ENCODE measurements around the gene CHCHD6.

The CHCHD6 gene

GRCh38 chr3:126870608-126871210 is 166.7 kb downstream of the CHCHD6 start:
- DNase-seq, result no peak

GRCh38 chr3:126872701-126873342 is 168.8 kb downstream of the CHCHD6 start:
- DNase-seq, result no peak

DNA sequence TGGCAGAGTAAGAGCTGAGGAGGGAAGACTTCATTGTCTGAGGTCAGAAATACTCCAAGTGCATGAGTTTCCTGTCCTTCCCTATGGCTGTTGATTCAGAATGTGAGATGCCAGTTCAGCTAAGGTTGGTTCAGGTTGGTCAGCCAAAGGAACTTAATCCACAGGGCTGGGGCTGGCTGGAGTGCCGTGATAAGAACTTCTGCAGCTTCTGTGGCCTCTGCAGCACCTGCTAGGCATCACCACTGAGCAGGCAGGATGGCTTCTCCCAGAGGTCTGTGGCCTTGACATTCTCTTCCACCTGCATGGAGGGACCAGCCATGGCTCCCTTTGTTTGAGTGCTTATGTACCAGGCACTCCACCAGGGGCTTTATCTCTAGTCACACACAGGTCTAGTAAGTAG is 169.4 kb downstream of the CHCHD6 start:
- DNase-seq, result no peak

DNA sequence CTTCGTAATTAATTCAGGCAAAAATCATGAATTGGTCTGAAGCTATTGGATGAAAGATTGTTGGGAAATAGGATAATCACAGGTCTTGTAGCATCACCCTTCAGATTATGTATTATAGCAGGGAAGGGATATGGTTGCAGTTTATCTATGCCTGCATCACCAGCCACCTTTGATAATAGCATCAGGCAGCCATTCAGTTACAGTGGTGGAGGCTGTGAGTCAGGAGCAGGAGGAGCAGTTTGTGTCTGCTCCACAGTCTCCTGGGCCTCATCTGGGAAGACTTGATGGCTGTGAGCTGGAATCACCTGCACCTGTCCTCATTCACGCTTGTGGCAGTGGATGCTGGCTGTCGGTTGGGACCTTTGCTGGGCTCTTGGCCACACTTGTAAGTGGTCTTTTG is 174.6 kb downstream of the CHCHD6 start:
- DNase-seq, result no peak

DNA sequence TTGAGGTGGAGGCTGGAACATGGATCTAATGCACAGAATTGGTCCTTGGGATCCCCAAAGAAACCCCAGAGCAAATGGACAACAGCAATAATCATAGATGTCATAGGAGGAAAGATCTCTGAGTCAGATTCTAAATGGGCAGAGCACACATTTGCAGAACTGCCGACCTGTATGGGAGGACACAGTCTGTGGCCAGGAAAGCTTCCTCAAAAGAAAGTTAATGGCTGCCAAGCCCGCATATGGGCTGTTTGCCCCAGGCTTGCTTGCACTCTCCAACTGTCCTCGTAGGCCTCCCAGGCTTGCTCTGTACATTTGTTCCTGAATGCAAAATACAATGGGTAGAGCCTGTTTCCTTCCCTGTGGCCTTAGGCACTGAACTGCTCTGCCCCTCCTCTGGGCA is 176.9 kb downstream of the CHCHD6 start:
- DNase-seq, result no peak

GRCh38 chr3:126881861-126882260 is 177.8 kb downstream of the CHCHD6 start:
- no peak for DNase-seq

DNA sequence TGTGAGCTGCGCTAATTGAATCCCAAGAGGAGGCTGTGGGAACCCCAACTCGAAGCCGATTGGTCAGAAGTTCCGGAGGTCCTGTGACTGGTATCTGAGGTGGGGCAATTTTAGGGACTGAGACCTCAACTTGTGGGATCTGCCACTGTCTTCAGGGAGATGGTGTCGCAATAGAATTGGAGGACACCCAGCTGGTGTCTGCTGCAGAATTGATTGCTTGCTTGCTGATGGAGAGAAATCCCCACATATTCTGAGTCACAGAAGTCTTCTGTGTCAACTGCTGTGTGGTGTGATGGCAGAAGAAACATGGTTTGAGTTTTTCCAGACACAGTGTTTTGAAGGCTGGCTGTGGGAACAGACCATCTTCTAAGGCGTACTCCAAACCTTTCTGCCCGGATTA is 179.2 kb downstream of the CHCHD6 start:
- no peak for DNase-seq

DNA sequence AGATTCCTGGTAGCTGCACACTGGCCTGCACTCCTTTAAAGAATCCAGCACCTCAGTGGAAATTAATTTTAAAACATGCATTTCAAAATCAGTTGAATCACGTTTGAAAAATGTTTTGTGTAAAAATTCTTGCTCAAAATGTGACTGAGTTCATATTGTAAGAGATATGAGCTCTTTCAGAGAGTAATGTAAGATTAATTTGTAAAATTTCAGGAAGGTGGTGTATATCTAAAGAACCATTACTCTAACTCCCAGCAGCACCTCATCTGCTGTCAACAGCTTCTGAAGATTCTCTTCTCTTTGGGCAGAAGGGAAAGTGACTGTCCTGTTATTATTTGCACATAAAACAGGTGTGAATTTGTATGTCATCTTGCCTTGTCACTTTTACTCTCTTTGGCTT is 181.4 kb downstream of the CHCHD6 start:
- DNase-seq, result no peak

- no peak for DNase-seq
Observed at GRCh38 chr3:126886217-126886616, 182.2 kb downstream of the CHCHD6 start.

- no peak for DNase-seq
Observed at GRCh38 chr3:126887686-126888085, 183.6 kb downstream of the CHCHD6 start.

DNA sequence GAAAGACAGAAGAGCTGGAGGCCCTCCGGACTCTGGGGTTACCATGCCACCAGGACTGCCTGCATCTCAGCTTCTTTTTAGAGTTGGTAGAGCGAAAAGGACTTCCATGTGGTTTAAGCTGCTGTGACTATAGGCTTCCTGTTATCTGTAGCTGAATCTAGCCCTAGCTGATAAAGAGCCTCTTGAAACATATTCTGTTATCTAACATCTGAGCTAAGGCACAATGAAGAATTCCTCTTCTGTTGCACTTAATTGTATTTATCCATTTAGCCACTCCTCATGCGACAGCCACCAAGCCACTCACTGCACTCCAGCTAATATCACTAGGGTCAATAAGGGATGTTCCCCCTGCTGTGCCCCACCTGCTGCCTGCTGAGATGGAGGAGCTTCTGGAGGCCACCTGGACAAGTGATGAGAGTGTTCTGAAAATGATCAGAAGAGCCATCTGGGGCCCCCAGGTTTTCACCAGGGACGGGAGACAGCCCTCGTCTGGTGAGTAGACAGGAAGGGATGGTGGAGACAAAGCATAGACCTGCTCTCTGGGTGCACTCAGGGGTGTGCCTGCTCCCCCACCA is 184.2 kb downstream of the CHCHD6 start:
- no peak for DNase-seq

- no peak for DNase-seq
Observed at GRCh38 chr3:126889276-126890201, 185.5 kb downstream of the CHCHD6 start.

- DNase-seq, result no peak
Observed at GRCh38 chr3:126891141-126891540, 187.1 kb downstream of the CHCHD6 start.

- no peak for DNase-seq
Observed at GRCh38 chr3:126891791-126892190, 187.8 kb downstream of the CHCHD6 start.

DNA sequence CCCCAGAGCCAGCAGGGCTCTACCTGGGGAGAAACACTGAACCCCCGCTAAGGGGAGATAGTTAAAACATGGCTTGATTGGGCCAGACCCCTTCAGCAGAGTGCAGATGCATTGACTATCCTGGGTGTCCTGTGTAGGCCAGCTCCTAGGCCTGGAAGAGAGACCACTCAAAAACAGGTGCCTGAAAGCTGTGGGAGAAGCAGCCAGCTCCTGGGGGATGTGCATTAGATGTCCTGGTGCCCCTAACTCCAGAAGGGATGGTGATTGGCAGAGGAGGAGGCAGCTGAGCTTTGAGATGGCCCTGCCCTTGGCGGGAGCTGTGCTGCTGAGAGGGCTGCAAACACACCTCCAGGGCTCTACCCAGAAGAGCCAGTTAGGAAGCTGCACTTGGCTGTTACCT is 189.6 kb downstream of the CHCHD6 start:
- DNase-seq, result no peak

- DNase-seq, result no peak
Observed at GRCh38 chr3:126894475-126894874, 190.4 kb downstream of the CHCHD6 start.

GRCh38 chr3:126895178-126896066 is 191.4 kb downstream of the CHCHD6 start:
- DNase-seq, result no peak

DNA sequence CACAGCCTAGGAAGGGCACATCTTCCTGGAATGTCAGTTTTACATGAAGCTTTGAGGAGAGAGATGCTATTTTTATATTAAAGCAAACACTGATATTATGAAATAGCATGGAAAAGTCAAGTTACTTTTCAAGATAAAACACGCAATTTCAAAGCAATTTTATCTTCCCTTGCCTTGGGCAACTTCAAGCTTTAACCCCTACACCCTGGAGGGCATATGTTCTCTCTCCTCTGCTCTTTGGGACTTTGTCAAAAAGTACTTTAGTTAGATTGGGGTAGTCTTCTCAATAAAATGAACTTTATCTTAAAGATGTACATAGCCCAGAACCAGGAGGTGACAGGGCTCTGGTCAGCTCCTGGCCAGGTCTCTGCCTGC is 192.0 kb downstream of the CHCHD6 start:
- no peak for DNase-seq

- no peak for DNase-seq
Observed at GRCh38 chr3:126896968-126897367, 192.9 kb downstream of the CHCHD6 start.

DNA sequence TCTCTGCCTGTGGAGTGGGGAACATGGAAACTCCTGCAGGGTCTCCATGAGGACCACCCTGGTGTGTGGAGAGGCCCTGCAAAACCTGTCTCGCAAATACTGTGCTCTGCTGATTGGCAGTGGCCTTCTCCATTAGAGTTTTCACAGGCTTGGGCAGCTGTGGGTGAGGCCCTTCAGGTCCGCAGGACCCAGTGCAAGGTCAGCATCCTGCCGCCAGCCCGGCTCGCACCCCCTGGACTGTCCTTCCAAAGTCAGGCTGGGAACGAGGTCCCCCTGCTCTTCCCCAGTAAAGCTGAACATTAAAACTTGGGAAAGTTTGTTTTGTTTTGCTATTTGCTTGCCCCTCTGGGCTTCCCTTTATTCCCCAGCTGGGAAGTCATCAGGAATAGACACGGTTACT is 193.9 kb downstream of the CHCHD6 start:
- no peak for DNase-seq

DNA sequence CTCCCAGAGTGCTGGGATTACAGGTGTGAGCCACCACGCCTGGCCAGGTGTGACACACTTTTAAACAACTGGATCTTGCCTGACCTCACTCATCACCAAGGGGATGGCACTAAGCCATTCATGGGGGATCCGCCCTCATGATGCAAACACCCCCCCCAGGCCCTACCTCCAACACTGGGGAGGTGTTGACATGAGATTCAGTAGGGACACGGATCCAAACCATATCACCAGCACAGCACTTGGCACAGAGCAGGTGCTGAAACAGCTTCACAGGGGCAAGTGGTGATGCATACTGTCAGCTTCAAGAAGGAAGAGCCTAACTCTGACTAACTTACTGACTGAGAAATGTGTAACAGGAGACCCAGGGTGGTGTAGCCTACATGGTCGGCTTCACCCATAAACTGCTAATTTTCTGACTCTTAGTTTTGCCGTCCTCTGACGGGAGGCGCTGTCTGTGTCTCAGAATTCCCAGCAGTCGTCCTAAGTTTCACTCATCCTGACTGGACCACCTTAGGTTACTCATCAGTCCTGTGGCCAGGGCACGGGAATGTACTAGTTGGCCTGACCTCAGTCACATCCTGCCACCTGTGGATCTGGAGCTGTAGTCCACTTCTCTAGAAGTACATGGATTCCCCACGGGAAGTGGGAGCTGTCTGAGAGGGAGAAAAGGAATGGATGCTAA is 197.0 kb downstream of the CHCHD6 start:
- DNase-seq, result no peak

DNA sequence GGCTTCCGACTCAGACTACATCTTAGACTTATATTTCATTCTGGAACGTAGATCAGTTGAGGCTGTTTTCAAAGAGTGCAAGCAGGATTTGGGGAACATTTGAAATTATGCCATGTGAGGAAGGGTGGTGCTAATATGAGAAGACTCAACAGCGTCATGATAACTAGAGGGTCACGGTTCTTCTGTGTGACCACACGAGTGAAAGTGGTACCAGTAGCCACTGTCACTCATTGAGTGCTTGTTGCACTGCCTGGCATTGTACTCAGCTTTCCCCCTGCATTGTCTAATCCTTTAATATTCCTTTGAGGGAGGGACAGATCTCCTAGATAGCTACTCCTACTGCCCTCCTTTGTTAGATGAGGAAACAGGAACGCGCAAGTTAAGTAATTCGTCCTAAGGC is 197.6 kb downstream of the CHCHD6 start:
- no peak for DNase-seq

Measured in SW 1271 (cell line).